ENCODE results near the gene TXN2.

- no peak for TF ChIP-seq POLR2A (IDR thresholded peaks at IDR 0.05; ENCODE audit: low read depth, low read length)
- TF ChIP-seq, protein P1, sequence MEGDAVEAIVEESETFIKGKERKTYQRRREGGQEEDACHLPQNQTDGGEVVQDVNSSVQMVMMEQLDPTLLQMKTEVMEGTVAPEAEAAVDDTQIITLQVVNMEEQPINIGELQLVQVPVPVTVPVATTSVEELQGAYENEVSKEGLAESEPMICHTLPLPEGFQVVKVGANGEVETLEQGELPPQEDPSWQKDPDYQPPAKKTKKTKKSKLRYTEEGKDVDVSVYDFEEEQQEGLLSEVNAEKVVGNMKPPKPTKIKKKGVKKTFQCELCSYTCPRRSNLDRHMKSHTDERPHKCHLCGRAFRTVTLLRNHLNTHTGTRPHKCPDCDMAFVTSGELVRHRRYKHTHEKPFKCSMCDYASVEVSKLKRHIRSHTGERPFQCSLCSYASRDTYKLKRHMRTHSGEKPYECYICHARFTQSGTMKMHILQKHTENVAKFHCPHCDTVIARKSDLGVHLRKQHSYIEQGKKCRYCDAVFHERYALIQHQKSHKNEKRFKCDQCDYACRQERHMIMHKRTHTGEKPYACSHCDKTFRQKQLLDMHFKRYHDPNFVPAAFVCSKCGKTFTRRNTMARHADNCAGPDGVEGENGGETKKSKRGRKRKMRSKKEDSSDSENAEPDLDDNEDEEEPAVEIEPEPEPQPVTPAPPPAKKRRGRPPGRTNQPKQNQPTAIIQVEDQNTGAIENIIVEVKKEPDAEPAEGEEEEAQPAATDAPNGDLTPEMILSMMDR (conservative IDR thresholded peaks at IDR 0.05; ENCODE audit: low read depth, low read length), result no peak
Measured at GRCh38 chr22:36464715-36465231, 16.7 kb downstream of the TXN2 start.

Measured in IMR-90 (cell line).